ENCODE measurements around the gene ARMC3. TPM values are rescaled to one million over a fixed set of nuclear protein-coding genes. Genes with fewer than 3 reads are reported as not detected.

Gene ARMC3
- total RNA-seq, 2 experiments from 2014 or later, result not detected

GRCh38 chr10:23047201-23048050 is 119.6 kb downstream of the ARMC3 start:
- no peaks in the 10 kb centered on the region for H3K36me3 ChIP-seq (ENCODE audit: insufficient read depth, low read length)
- H3K4me1 ChIP-seq (ENCODE audit: insufficient read depth, low read length, poor library complexity, severe bottlenecking), result no peaks in the 10 kb centered on the region
- H3K4me3 ChIP-seq (ENCODE audit: low read depth, low read length, poor library complexity, severe bottlenecking), result no peak overlapping the region
- H4K20me1 ChIP-seq (ENCODE audit: insufficient read depth, low read length), result no peaks in the 10 kb centered on the region
- POLR2A ChIA-PET, result interaction anchor here (1.3 kb wide), 1 partner anchor 7 kb away, joined by 3 read pairs; no protein-coding TSS in a partner anchor
- no peak for DNase-seq (ENCODE audit: low spot score)
- no peaks in the 10 kb centered on the region for H3K9me2 ChIP-seq (ENCODE audit: insufficient read depth, low read length)
- TF ChIP-seq EZH2phosphoT487 (IDR thresholded peaks at IDR 0.05; ENCODE audit: borderline replicate concordance, low read depth, low read length), result no peak
- TF ChIP-seq CTCF (conservative IDR thresholded peaks at IDR 0.05; ENCODE audit: low read length), result no peak
- no peaks in the 10 kb centered on the region for H3K79me2 ChIP-seq (ENCODE audit: insufficient read depth, low read depth, low read length)
- H2AFZ ChIP-seq (ENCODE audit: low read length), result no peak overlapping the region
- CTCF ChIA-PET (ENCODE audit: unreplicated experiment), result no interaction called here
- BruUV-seq (replicated peaks), result no TSS peak
- no peak overlapping the region for H3K4me2 ChIP-seq (ENCODE audit: low read length)
- intact Hi-C loops (cut with micrococcal nuclease; ENCODE audit: unreplicated experiment), result no loop called here
- no peaks in the 10 kb centered on the region for H3K9me3 ChIP-seq (ENCODE audit: low read length)
- no peak overlapping the region for H3K27ac ChIP-seq (ENCODE audit: low read depth, low read length, poor library complexity, severe bottlenecking)

- DNase-seq (ENCODE audit: low spot score), result no peak
- no peaks in the 10 kb centered on the region for H3K36me3 ChIP-seq (ENCODE audit: insufficient read depth, low read length)
- no peaks in the 10 kb centered on the region for H3K9me2 ChIP-seq (ENCODE audit: insufficient read depth, low read length)
- BruUV-seq (replicated peaks), result no TSS peak
- TF ChIP-seq EZH2phosphoT487 (IDR thresholded peaks at IDR 0.05; ENCODE audit: borderline replicate concordance, low read depth, low read length), result no peak
- no peak for TF ChIP-seq CTCF (conservative IDR thresholded peaks at IDR 0.05; ENCODE audit: low read length)
- ChIA-PET POLR2A (no interaction called here), CTCF (ENCODE audit: unreplicated experiment) (no interaction called here)
- intact Hi-C loops (cut with micrococcal nuclease; ENCODE audit: unreplicated experiment), result no loop called here
- no peak overlapping the region for H3K27ac ChIP-seq (ENCODE audit: low read depth, low read length, poor library complexity, severe bottlenecking)
- H3K4me1 ChIP-seq (ENCODE audit: insufficient read depth, low read length, poor library complexity, severe bottlenecking), result no peaks in the 10 kb centered on the region
- H3K4me3 ChIP-seq (ENCODE audit: low read depth, low read length, poor library complexity, severe bottlenecking), result no peak overlapping the region
- H4K20me1 ChIP-seq (ENCODE audit: insufficient read depth, low read length), result no peaks in the 10 kb centered on the region
- no peaks in the 10 kb centered on the region for H3K79me2 ChIP-seq (ENCODE audit: insufficient read depth, low read depth, low read length)
- H3K4me2 ChIP-seq (ENCODE audit: low read length), result no peak overlapping the region
- no peaks in the 10 kb centered on the region for H3K9me3 ChIP-seq (ENCODE audit: low read length)
- H2AFZ ChIP-seq (ENCODE audit: low read length), result no peak overlapping the region
These were observed 120.3 kb downstream of the ARMC3 start for GRCh38 chr10:23048191-23048590.

GRCh38 chr10:23051278-23051677 is 123.4 kb downstream of the ARMC3 start:
- ChIA-PET CTCF (ENCODE audit: unreplicated experiment) (no interaction called here), POLR2A (no interaction called here)
- no peak overlapping the region for H2AFZ ChIP-seq (ENCODE audit: low read length)
- H3K27ac ChIP-seq (ENCODE audit: low read depth, low read length, poor library complexity, severe bottlenecking), result no peak overlapping the region
- no peaks in the 10 kb centered on the region for H3K9me2 ChIP-seq (ENCODE audit: insufficient read depth, low read length)
- no peak overlapping the region for H3K4me3 ChIP-seq (ENCODE audit: low read depth, low read length, poor library complexity, severe bottlenecking)
- no peaks in the 10 kb centered on the region for H4K20me1 ChIP-seq (ENCODE audit: insufficient read depth, low read length)
- no peak for DNase-seq (ENCODE audit: low spot score)
- no peaks in the 10 kb centered on the region for H3K79me2 ChIP-seq (ENCODE audit: insufficient read depth, low read depth, low read length)
- BruUV-seq (replicated peaks), result no TSS peak
- H3K4me1 ChIP-seq (ENCODE audit: insufficient read depth, low read length, poor library complexity, severe bottlenecking), result no peaks in the 10 kb centered on the region
- H3K9me3 ChIP-seq (ENCODE audit: low read length), result no peaks in the 10 kb centered on the region
- no peak overlapping the region for H3K4me2 ChIP-seq (ENCODE audit: low read length)
- TF ChIP-seq CTCF (conservative IDR thresholded peaks at IDR 0.05; ENCODE audit: low read length) (no peak), EZH2phosphoT487 (IDR thresholded peaks at IDR 0.05; ENCODE audit: borderline replicate concordance, low read depth, low read length) (no peak)
- intact Hi-C loops (cut with micrococcal nuclease; ENCODE audit: unreplicated experiment), result no loop called here
- no peaks in the 10 kb centered on the region for H3K36me3 ChIP-seq (ENCODE audit: insufficient read depth, low read length)

All from OCI-LY7 (cell line).